Measurements from ENCODE around the gene TCF7L1.
"Not testable (repeated sequence)": the region's sequence is repeated elsewhere in the genome, so short reads cannot be mapped to it uniquely, and the experiment has no call there.

TCF7L1 gene

GRCh38 chr2:85132834-85133637 is at the start of gene TCF7L1:
TCF7L1 (plus strand) TSS chr2:85133392; CDS start chr2:85133685, 293 bp downstream.
- peak; percentile 49 to 52 for ATAC-seq

- peak; percentile 86 to 89 for ATAC-seq
Observed at GRCh38 chr2:85085563-85085962, 47.6 kb upstream of the TCF7L1 start.

GRCh38 chr2:85087541-85087940 is 45.7 kb upstream of the TCF7L1 start:
- ATAC-seq, result no peak

GRCh38 chr2:85088921-85089320 is 44.3 kb upstream of the TCF7L1 start:
- ATAC-seq, result no peak

GRCh38 chr2:85089585-85089984 is 43.6 kb upstream of the TCF7L1 start:
- ATAC-seq, result no peak

GRCh38 chr2:85091838-85092237 is 41.4 kb upstream of the TCF7L1 start:
- ATAC-seq, result no peak

GRCh38 chr2:85095094-85095493 is 38.1 kb upstream of the TCF7L1 start:
- no peak for ATAC-seq

- no peak for ATAC-seq
Observed at GRCh38 chr2:85096616-85097015, 36.6 kb upstream of the TCF7L1 start.

GRCh38 chr2:85104228-85104627 is 29.0 kb upstream of the TCF7L1 start:
- no peak for ATAC-seq

- ATAC-seq, result no peak
Observed at GRCh38 chr2:85106489-85107180, 26.6 kb upstream of the TCF7L1 start.

GRCh38 chr2:85110991-85111560 is 22.1 kb upstream of the TCF7L1 start:
- no peak for ATAC-seq

GRCh38 chr2:85111819-85112281 is 21.3 kb upstream of the TCF7L1 start:
- no peak for ATAC-seq

- no peak for ATAC-seq
Observed at GRCh38 chr2:85112906-85113625, 20.1 kb upstream of the TCF7L1 start.

GRCh38 chr2:85114586-85115330 is 18.4 kb upstream of the TCF7L1 start:
- no peak for ATAC-seq

- no peak for ATAC-seq
Observed at GRCh38 chr2:85116207-85116606, 17.0 kb upstream of the TCF7L1 start.

- no peak for ATAC-seq
Observed at GRCh38 chr2:85119900-85120299, 13.3 kb upstream of the TCF7L1 start.

- no peak for ATAC-seq
Observed at GRCh38 chr2:85120363-85120762, 12.8 kb upstream of the TCF7L1 start.

GRCh38 chr2:85126462-85126861 is 6.7 kb upstream of the TCF7L1 start:
- not testable (repeated sequence) for ATAC-seq

- ATAC-seq, result no peak
Observed at GRCh38 chr2:85129861-85130260, 3.3 kb upstream of the TCF7L1 start.

GRCh38 chr2:85130407-85130806 is 2.8 kb upstream of the TCF7L1 start:
- no peak for ATAC-seq

- ATAC-seq, result no peak
Observed at GRCh38 chr2:85131116-85131515, 2.1 kb upstream of the TCF7L1 start.

GRCh38 chr2:85132397-85132796 is 795 bp upstream of the TCF7L1 start:
- no peak for ATAC-seq
